Neural cell (in vitro differentiated cells): ENCODE measurements around the gene TEX30. TPM values are rescaled to one million over a fixed set of nuclear protein-coding genes. Genes with fewer than 3 reads are reported as not detected.

Experiments
- H2AFZ ChIP-seq: fragments of 200-600, 300-800 bp; sonication (generic), shearing (Covaris generic); 2 replicates; pipeline ENCODE4 v1.6.0; 2014; ENCODE audit warnings: low read depth, mild to moderate bottlenecking, antibody characterized with exemption, low read length, moderate library complexity
- H3F3A ChIP-seq: fragments of 200-600 bp; shearing (Covaris generic); 2 replicates; pipeline ENCODE4 v1.6.1; 2016; ENCODE audit warnings: mild to moderate bottlenecking, moderate library complexity, mixed read lengths, antibody characterized with exemption, low read length; ENCODE audit not compliant: insufficient read depth, poor library complexity, severe bottlenecking
- H3K27ac ChIP-seq: fragments of 200-600, 300-800 bp; sonication (generic), shearing (Covaris generic); 2 replicates; pipeline ENCODE4 v1.5.1; 2014; ENCODE audit warnings: mild to moderate bottlenecking, low read length, moderate library complexity
- H3K27me3 ChIP-seq: fragments of 300-800, 200-600 bp; sonication (generic), shearing (Covaris generic); 2 replicates; pipeline ENCODE4 v1.6.0; 2014; ENCODE audit warnings: mild to moderate bottlenecking, low read depth, low read length, moderate library complexity; ENCODE audit not compliant: insufficient read depth
- H3K36me3 ChIP-seq: fragments of 300-800, 200-600 bp; sonication (generic), shearing (Covaris generic); 2 replicates; pipeline ENCODE4 v1.5.1; 2014; ENCODE audit warnings: mild to moderate bottlenecking, antibody characterized with exemption, low read length, moderate library complexity; ENCODE audit not compliant: insufficient read depth
- H3K4me2 ChIP-seq: fragments of 300-800, 200-600 bp; sonication (generic), shearing (Covaris generic); 2 replicates; pipeline ENCODE4 v1.6.0; 2014; ENCODE audit warnings: mild to moderate bottlenecking, low read length
- H3K4me3 ChIP-seq: fragments of 300-800, 200-600 bp; sonication (generic), shearing (Covaris generic); 2 replicates; pipeline ENCODE4 v1.5.1; 2014; ENCODE audit warnings: mild to moderate bottlenecking, low read length, moderate library complexity
- H3K79me2 ChIP-seq: fragments of 200-600 bp; shearing (Covaris generic); replicated peaks from 2 replicates; pipeline ENCODE4 v1.6.0; 2014; ENCODE audit warnings: mild to moderate bottlenecking, low read length, moderate library complexity; ENCODE audit not compliant: insufficient read depth
- H3K9ac ChIP-seq: fragments of 300-800, 200-600 bp; sonication (generic), shearing (Covaris generic); 2 replicates; pipeline ENCODE4 v1.6.1; 2016; ENCODE audit warnings: mild to moderate bottlenecking, low read length, mixed read lengths
- H3K9me2 ChIP-seq: fragments of 200-600 bp; shearing (Covaris generic); 2 replicates; pipeline ENCODE4 v1.6.1; 2016; ENCODE audit warnings: mild to moderate bottlenecking, low read length, mixed read lengths; ENCODE audit not compliant: insufficient read depth
- H3K9me3 ChIP-seq: fragments of 200-600, 300-800 bp; sonication (generic), shearing (Covaris generic); 2 replicates; pipeline ENCODE4 v1.6.1; 2016; ENCODE audit warnings: mild to moderate bottlenecking, mixed run types, low read length, moderate library complexity, mixed read lengths
- H4K20me1 ChIP-seq: fragments of 200-600 bp; shearing (Covaris generic); 2 replicates; pipeline ENCODE4 v1.6.1; 2016; ENCODE audit warnings: mild to moderate bottlenecking, mixed run types; ENCODE audit not compliant: insufficient read depth
- CTCF ChIP-seq: fragments of 450-650 bp; IDR thresholded peaks from 2 replicates; pipeline ENCODE4 v1.5.1; 2014; ENCODE audit warnings: antibody characterized with exemption, mild to moderate bottlenecking, moderate library complexity; ENCODE audit not compliant: poor library complexity, severe bottlenecking
- EP300 ChIP-seq: fragments of 450-650 bp; conservative IDR thresholded peaks from 2 replicates; pipeline ENCODE4 v1.6.1; 2014; ENCODE audit warnings: antibody characterized with exemption, mild to moderate bottlenecking, moderate library complexity; ENCODE audit not compliant: poor library complexity, severe bottlenecking
- EZH2 ChIP-seq: fragments of 200-600, 300-800 bp; shearing (Covaris generic), sonication (generic); IDR thresholded peaks from 2 replicates; pipeline ENCODE4 v1.6.1; 2014; ENCODE audit warnings: antibody characterized with exemption, low read length, borderline replicate concordance, mild to moderate bottlenecking; ENCODE audit not compliant: insufficient read depth, poor library complexity, severe bottlenecking
- MXI1 ChIP-seq: fragments of 450-650 bp; conservative IDR thresholded peaks from 2 replicates; pipeline ENCODE4 v1.6.1; 2014; ENCODE audit warnings: antibody characterized with exemption, mild to moderate bottlenecking; ENCODE audit not compliant: poor library complexity, severe bottlenecking
- POLR2AphosphoS5 ChIP-seq: IDR thresholded peaks from 2 replicates; pipeline ENCODE4 v1.6.1; 2012
- RAD21 ChIP-seq: fragments of 450-650 bp; conservative IDR thresholded peaks from 2 replicates; pipeline ENCODE4 v1.6.1; 2014; ENCODE audit warnings: antibody characterized with exemption, mild to moderate bottlenecking, moderate library complexity
- REST ChIP-seq: IDR thresholded peaks from 2 replicates; pipeline ENCODE4 v1.6.1; 2012; ENCODE audit warnings: borderline replicate concordance
- SMC3 ChIP-seq: fragments of 450-650 bp; conservative IDR thresholded peaks from 2 replicates; pipeline ENCODE4 v1.6.1; 2014; ENCODE audit warnings: antibody characterized with exemption, mild to moderate bottlenecking, moderate library complexity; ENCODE audit not compliant: poor library complexity
- TAF1 ChIP-seq: IDR thresholded peaks from 2 replicates; pipeline ENCODE4 v1.6.1; 2012; ENCODE audit warnings: low read depth
- polyA plus RNA-seq: library from polyadenylated mRNA; depleted of rRNA; stranded (reverse); fragments of >200 nt; gene quantifications from 2 replicates; pipeline ENCODE4 v1.2.3, GENCODE V29; 2014

The TEX30 gene
- polyA plus RNA-seq, 1 donor from 2014 or later, result 29.9 TPM

DNA sequence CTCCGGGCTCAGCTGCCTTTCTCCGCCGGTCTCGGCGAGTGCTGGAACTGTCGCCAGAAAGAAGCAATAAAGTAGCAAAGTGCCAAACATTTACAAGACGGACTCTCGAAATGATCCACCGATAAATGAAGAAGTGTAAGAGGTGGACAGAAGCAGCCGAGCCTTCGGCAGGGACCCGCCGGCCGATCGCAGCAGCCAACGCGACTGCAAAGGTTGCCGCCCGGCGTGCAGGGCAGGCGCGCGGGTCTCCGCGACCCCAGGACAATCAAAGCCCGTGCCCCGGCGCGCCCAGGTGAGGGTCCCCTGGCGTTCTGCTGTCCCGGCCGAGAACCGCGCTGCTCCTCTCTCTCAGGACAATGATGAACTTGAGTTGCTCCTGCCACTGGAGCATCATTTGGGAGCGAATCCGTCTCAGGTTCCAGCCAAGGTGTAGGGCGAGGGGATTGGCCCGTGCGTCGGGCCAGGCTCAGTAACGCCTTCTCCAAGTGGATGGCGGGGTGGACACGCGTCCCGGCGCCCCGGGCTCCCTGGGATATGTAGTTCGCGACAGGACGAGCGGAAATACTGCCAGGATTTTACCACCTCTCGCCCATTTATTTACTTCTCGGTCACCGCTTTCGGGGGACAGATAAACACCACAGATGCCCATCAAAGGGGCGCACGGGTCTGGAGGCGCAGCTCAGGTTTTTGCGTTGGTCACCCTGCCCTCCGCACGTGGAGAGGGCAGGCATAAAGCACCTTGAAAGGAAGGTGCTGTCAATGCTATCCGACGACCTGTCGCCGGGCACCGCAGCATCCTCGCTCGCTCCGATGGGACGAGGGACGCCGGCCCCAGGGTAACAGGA lies 25.2 kb upstream of the TEX30 start, which contains the start of the genes BIVM and POGLUT2:
TSS of gene BIVM (plus strand) at position 539 of the 845 bp plus-strand sequence. CDS start 8,149 bp downstream, outside the sequence.
TSS of gene POGLUT2 (minus strand) at position 396 of the 845 bp plus-strand sequence. CDS start at position 90, 306 bp downstream.
- Histone ChIP-seq H3K9ac (peak within 1 kb of the TSS; percentile 79), H3K4me3 (peak within 1 kb of the TSS; percentile 89), H3K79me2 (peaks cover 12% of the 10 kb centered on the region), H3K27me3 (no peaks in the 10 kb centered on the region), H3F3A (no peaks in the 10 kb centered on the region), H4K20me1 (no peaks in the 10 kb centered on the region), H3K36me3 (no peaks in the 10 kb centered on the region), H2AFZ (peak within 1 kb of the TSS; percentile 93), H3K9me3 (no peaks in the 10 kb centered on the region), H3K27ac (no peak within 1 kb of the TSS), H3K4me2 (peak within 1 kb of the TSS; percentile 95), H3K9me2 (no peaks in the 10 kb centered on the region)
- peak; percentile 55 for TF ChIP-seq REST
- TF ChIP-seq EZH2, result no peak
- TF ChIP-seq TAF1, result peak; percentile 72
- TF ChIP-seq EP300, result peak; percentile 17
- TF ChIP-seq SMC3, result peak; percentile 29
- peak; percentile 48 for TF ChIP-seq POLR2AphosphoS5
- TF ChIP-seq CTCF, result peak; percentile 27
- peak; percentile 88 for TF ChIP-seq MXI1
- no peak for TF ChIP-seq RAD21

GRCh38 chr13:102793611-102794355 lies 20.2 kb upstream of the TEX30 start:
- H4K20me1 ChIP-seq, result no peaks in the 10 kb centered on the region
- no peak overlapping the region for H3K9ac ChIP-seq
- H3K27me3 ChIP-seq, result no peaks in the 10 kb centered on the region
- H3K4me2 ChIP-seq, result no peak overlapping the region
- H3K79me2 ChIP-seq, result peaks cover 12% of the 10 kb centered on the region
- no peak overlapping the region for H3K4me3 ChIP-seq
- no peak overlapping the region for H2AFZ ChIP-seq
- no peaks in the 10 kb centered on the region for H3K9me2 ChIP-seq
- TF ChIP-seq MXI1 (no peak), SMC3 (no peak), REST (no peak), EZH2 (no peak), EP300 (no peak), TAF1 (no peak), POLR2AphosphoS5 (no peak), CTCF (no peak), RAD21 (no peak)
- no peaks in the 10 kb centered on the region for H3K36me3 ChIP-seq
- no peaks in the 10 kb centered on the region for H3F3A ChIP-seq
- no peak overlapping the region for H3K27ac ChIP-seq
- H3K9me3 ChIP-seq, result no peaks in the 10 kb centered on the region
